Endothelial cell of umbilical vein (primary cell): ENCODE measurements around the gene SGSM2. TPM values are rescaled to one million over a fixed set of nuclear protein-coding genes. Genes with fewer than 3 reads are reported as not detected.

Experiments
- BruUV-seq: library from RNA; stranded (reverse); fragments of 400-500 nt; replicated peaks from 2 replicates; lab custom pipeline; 2021; lab: Mats Ljungman, UMichigan
- CTCF ChIA-PET: fragments of 300-600, 350-600 bp; sonication (Branson Sonifier 250); formaldehyde crosslinking; loops from one replicate; lab custom pipeline; 2021; ENCODE audit warnings: antibody characterized with exemption, inconsistent platforms; lab: Charles Lee
- POLR2A ChIA-PET: fragments of 300-600, 350-600 bp; sonication (Branson Sonifier 250); formaldehyde crosslinking; loops from one replicate; lab custom pipeline; 2021; ENCODE audit warnings: antibody characterized with exemption, inconsistent platforms; lab: Charles Lee
- DNase-seq: peaks from one replicate; pipeline ENCODE4 v3.0.0-alpha.2; 2011; ENCODE audit warnings: low read depth, low spot score
- FAIRE-seq: peaks from 2 replicates; lab custom pipeline; 2011; peaks lifted over from hg19 to GRCh38; lab: Jason Lieb, UNC
- H2AFZ ChIP-seq: 2 replicates; pipeline ENCODE4 v1.6.0; 2012; ENCODE audit warnings: low read depth, low read length, control low read depth, inconsistent platforms
- H3K27ac ChIP-seq: 2 replicates; pipeline ENCODE4 v1.5.1; 2011; ENCODE audit warnings: low read depth, mild to moderate bottlenecking, control low read depth, low read length, moderate library complexity; ENCODE audit not compliant: insufficient read depth
- H3K27me3 ChIP-seq, 2 experiments: 2 replicates each; pipeline versions ENCODE4 v1.6.0 to v1.6.1; 2011; ENCODE audit warnings: low read length in 2 of 2, mixed read lengths in 1 of 2; ENCODE audit not compliant: control insufficient read depth in 2 of 2, insufficient read depth in 2 of 2
- H3K36me3 ChIP-seq, 2 experiments: 2 replicates in 1 of 2; 3 replicates in 1 of 2; pipeline ENCODE4 v1.5.1; 2011; ENCODE audit warnings: low read length in 2 of 2, mild to moderate bottlenecking in 1 of 2, moderate library complexity in 1 of 2; ENCODE audit not compliant: control insufficient read depth in 2 of 2, insufficient read depth in 2 of 2; ENCODE audit errors: extremely low read depth in 1 of 2
- H3K4me1 ChIP-seq: 3 replicates; pipeline ENCODE4 v1.5.1; 2011; ENCODE audit warnings: mild to moderate bottlenecking, low read length; ENCODE audit not compliant: control insufficient read depth, insufficient read depth; ENCODE audit errors: extremely low read depth
- H3K4me2 ChIP-seq: 2 replicates; pipeline ENCODE4 v1.6.1; 2011; ENCODE audit warnings: low read length, control low read depth, mixed read lengths; ENCODE audit not compliant: insufficient read depth
- H3K4me3 ChIP-seq, 3 experiments: fragments of 200-600 bp in 1 of 3; sonication (generic), shearing (Covaris generic) in 1 of 3; replicated peaks in 1 of 3; 2 replicates each; pipeline ENCODE4 v1.5.1; 2011 to 2016; ENCODE audit warnings: control low read depth in 3 of 3, low read length in 3 of 3, mild to moderate bottlenecking in 2 of 3, inconsistent platforms in 1 of 3, low read depth in 1 of 3, moderate library complexity in 1 of 3; ENCODE audit not compliant: insufficient read depth in 1 of 3
- H3K79me2 ChIP-seq: 2 replicates; pipeline ENCODE4 v1.6.0; 2012; ENCODE audit warnings: low read length, inconsistent platforms; ENCODE audit not compliant: control insufficient read depth, insufficient read depth
- H3K9ac ChIP-seq: replicated peaks from 2 replicates; pipeline ENCODE3; 2011; ENCODE audit warnings: low read length, control low read depth; ENCODE audit not compliant: insufficient read depth; ENCODE audit errors: extremely low read depth
- H3K9me1 ChIP-seq: replicated peaks from 3 replicates; pipeline ENCODE4 v1.6.0; 2011; ENCODE audit warnings: mild to moderate bottlenecking, low read length; ENCODE audit not compliant: control insufficient read depth, insufficient read depth; ENCODE audit errors: extremely low read depth
- H3K9me3 ChIP-seq: replicated peaks from 2 replicates; pipeline ENCODE4 v1.5.1; 2012; ENCODE audit warnings: low read length, inconsistent platforms; ENCODE audit not compliant: control insufficient read depth, insufficient read depth
- H4K20me1 ChIP-seq: replicated peaks from 2 replicates; pipeline ENCODE3; 2011; ENCODE audit warnings: mild to moderate bottlenecking, low read length; ENCODE audit not compliant: control insufficient read depth, insufficient read depth; ENCODE audit errors: extremely low read depth
- CTCF ChIP-seq, 2 donors: IDR thresholded peaks; 1 replicate in 1 of 2; 2 replicates in 1 of 2; pipeline ENCODE4 v1.5.1; 2011; ENCODE audit warnings: low read length in 2 of 2, mild to moderate bottlenecking in 2 of 2, moderate library complexity in 2 of 2, control low read depth in 1 of 2, inconsistent platforms in 1 of 2, low read depth in 1 of 2; ENCODE audit not compliant: insufficient read depth in 1 of 2; ENCODE audit errors: extremely low read depth in 1 of 2
- FOS ChIP-seq: IDR thresholded peaks from 2 replicates; pipeline ENCODE4 v1.6.1; 2011; ENCODE audit warnings: mild to moderate bottlenecking, low read length, moderate library complexity, borderline replicate concordance; ENCODE audit not compliant: insufficient read depth
- GATA2 ChIP-seq: IDR thresholded peaks from 2 replicates; pipeline ENCODE4 v1.7.0; 2011; ENCODE audit warnings: low read depth, mild to moderate bottlenecking, moderate library complexity, mixed read lengths, low read length; ENCODE audit not compliant: insufficient read length, insufficient read depth
- JUN ChIP-seq: IDR thresholded peaks from 2 replicates; pipeline ENCODE4 v1.6.1; 2011; ENCODE audit warnings: borderline replicate concordance, low read depth; ENCODE audit not compliant: insufficient read length, insufficient read depth
- MYC ChIP-seq: IDR thresholded peaks from one replicate; pipeline ENCODE4 v1.6.1; 2011; ENCODE audit warnings: mild to moderate bottlenecking, low read depth, low read length
- POLR2A ChIP-seq: IDR thresholded peaks from 2 replicates; pipeline ENCODE4 v1.6.1; 2012; ENCODE audit warnings: low read depth, mild to moderate bottlenecking, control low read depth, low read length
- POLR2AphosphoS5 ChIP-seq: IDR thresholded peaks from 2 replicates; pipeline ENCODE4 v1.6.1; 2012; ENCODE audit warnings: low read depth, mild to moderate bottlenecking, control low read depth, low read length, moderate library complexity; ENCODE audit not compliant: insufficient read depth
- dilution Hi-C: fragments of 300-500 bp; cut with MboI; formaldehyde crosslinking; loops from one replicate; pipeline ENCODE4 v1.15.0; 2019; ENCODE audit warnings: low sequenced_read_pairs; ENCODE audit not compliant: extremely low pct_ligation_motif_present
- intact Hi-C: fragments of 100-400 bp; cut with micrococcal nuclease; formaldehyde crosslinking; loops from one replicate; pipeline ENCODE4 v1.10.0; 2022
- polyA plus RNA-seq, 4 experiments: library from polyadenylated mRNA; depleted of rRNA in 3 of 4; stranded (reverse) in 3 of 4; unstranded in 1 of 4; fragments of >200 nt; gene quantifications; 2 replicates each; pipeline versions ENCODE4 v1.2.1 to v1.2.3, GENCODE V29; 2011 to 2012; ENCODE audit warnings: missing spikeins in 1 of 4
- total RNA-seq: library from RNA; stranded (reverse); gene quantifications from 2 replicates; pipeline ENCODE4 v1.2.3, GENCODE V29; 2021
- TF ChIP-seq, protein P1 (sequence below): IDR thresholded peaks from 2 replicates; pipeline ENCODE4 v1.6.1; 2011; ENCODE audit not compliant: insufficient read depth, insufficient read length

SGSM2 gene
- total and polyA plus RNA-seq, 2 donors (not counting 3 experiments of a cell fraction or from before 2014, with no cell fraction given) = 61.6 to 94.5 TPM

DNA sequence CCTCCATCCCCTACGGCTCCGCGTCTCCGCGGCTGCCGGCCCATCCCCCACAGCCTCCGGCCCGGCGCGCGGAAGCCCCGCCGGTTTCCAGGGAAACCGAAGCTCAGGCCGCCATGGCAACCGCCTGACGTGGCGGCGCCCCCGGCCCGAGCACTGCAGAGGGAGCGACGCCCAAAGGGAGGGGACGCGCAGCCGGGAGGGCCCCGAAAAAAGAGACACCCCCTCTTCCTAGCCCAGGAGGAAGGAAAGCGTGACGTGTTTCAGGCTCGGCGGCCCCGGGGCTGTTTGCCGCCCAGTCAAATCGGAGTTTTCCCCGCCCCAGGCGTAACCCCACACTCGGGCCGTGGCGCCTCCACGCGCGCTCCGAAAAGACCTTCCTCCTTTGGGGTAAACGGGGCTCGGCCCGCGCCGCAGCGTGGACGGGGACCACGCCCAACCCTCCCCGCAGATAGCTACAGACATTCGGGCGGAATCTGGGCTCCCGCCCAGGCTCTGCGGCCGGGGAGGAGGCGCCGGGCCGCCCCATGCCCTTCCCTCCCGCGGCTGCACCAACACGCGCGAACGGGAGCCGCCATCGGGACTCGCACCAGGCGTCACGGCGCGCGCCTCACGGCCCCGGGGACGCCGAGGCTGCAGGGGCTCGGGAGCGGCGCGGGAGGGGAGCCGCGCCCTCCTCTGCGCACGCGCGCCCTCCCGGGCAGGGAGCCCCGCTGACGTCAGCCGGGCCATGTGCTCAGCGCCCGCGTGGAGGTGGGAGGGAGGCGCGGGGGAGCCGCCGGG lies 56.1 kb downstream of the SGSM2 start:
- FAIRE-seq = no peak
- POLR2A ChIA-PET = interaction anchor here (1.4 kb wide), 1 partner anchor 8 kb away, joined by 10 read pairs; no protein-coding TSS in a partner anchor
- TSS peak; percentile 64 for BruUV-seq
- Histone ChIP-seq H3K9ac (peak overlapping the region; percentile 91), H3K4me1 (peaks cover 37% of the 10 kb centered on the region), H4K20me1 (no peaks in the 10 kb centered on the region), H3K9me3 (no peaks in the 10 kb centered on the region), H3K27me3 (no peaks in the 10 kb centered on the region), H2AFZ (peak overlapping the region; percentile 5), H3K4me3 (peak overlapping the region; percentile 3 to 76 (median 29)), H3K36me3 (no peaks in the 10 kb centered on the region), H3K79me2 (peaks cover 21% of the 10 kb centered on the region), H3K9me1 (no peaks in the 10 kb centered on the region), H3K27ac (peak overlapping the region; percentile 92), H3K4me2 (peak overlapping the region; percentile 50)
- dilution Hi-C loops = no loop called here
- intact Hi-C loops = loop anchor here (1.0 to 5.0 kb wide), 2 partner anchors 8 to 676 kb away; partner anchors contain the start of gene MNT
- TF ChIP-seq POLR2A (peak; percentile 45), FOS (no peak), JUN (no peak), CTCF (IDR thresholded peaks at IDR 0.05; ENCODE audit: extremely low read depth in 1 of 2, insufficient read depth in 1 of 2, low read depth in 1 of 2, low read length in 2 of 2) (no peak), GATA2 (no peak), MYC (peak; percentile 95), POLR2AphosphoS5 (peak; percentile 75)
- TF ChIP-seq, protein P1, sequence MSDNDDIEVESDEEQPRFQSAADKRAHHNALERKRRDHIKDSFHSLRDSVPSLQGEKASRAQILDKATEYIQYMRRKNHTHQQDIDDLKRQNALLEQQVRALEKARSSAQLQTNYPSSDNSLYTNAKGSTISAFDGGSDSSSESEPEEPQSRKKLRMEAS = peak; percentile 90
- CTCF ChIA-PET = interaction anchor here (0.8 to 4.8 kb wide), 7 partner anchors 8 to 23 kb away, joined by 3 to 58 read pairs (median 5); no protein-coding TSS in a partner anchor
- peak; percentile 91 for DNase-seq
